ENCODE results near the gene DMPK.
"Not testable (repeated sequence)": the region's sequence is repeated elsewhere in the genome, so short reads cannot be mapped to it uniquely, and the experiment has no call there.

DMPK gene

DNA sequence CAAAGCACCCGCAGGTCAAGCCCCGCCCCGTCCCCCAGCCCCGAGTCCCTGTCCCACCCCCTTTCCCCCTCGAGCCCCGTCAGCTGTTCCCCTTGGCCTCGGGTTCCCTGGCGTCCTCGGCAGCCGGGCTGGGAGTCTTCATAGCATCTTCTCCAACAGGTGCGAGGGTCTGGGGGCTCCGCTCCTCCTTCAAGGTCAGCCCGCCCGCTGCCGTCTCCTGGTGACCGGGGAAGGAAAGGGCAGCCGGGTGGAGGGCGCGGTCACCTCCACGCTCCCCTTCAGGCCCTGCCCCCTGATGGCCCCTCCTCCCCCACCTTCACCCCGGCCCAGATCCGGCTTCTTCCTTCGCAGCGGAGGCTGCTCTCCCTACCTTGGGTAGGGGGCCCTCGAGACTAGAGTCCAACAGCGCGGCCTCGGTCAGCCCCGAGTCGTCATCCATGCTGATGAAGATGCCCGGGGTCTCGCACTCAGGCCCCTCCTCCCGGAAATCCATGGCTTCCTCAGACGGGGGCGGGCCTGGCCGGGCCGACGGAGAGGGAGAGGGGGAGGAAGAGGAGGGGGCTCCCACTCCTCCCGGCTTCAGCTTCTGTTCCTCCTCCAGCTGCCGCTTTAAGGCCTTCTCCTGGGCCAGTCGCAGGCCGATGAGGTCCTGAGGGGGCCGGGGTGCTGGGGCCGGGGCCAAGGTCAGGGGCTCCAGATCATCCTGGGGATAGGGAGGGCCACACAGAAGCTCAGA, 33.4 kb upstream of the DMPK start:
- no peak for DNase-seq (ENCODE audit: low read depth)

DNA sequence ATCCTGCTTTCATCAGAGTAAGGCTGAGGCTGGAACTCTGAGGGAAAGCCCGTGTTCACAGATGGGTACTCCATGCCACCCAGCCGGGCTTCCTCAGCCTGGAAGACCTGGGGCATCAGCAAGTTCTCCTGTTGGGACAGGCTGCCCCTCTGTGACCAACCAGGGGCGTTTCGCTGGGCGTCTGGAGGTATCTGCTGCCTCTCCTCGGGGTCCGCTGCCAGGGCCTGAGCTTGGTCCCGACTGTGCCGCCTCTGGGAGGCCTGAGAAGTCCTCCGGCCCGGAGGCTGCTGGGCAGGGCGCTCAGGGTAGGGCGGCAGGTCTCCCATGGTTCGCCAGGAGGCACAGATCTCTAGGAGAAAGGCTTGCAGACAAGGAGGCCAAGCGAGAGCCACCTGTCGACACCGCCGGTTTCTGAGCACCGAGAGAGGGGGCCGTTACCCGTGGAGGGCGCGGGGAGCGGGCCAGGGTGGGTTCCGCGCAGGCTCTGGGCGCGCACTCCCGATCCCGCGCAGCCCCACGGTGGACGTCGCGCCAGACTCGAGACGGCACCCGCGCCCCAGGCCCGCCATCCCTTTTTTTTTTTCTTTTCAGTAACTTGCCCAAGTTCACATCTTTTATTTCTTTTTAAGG, 32.7 kb upstream of the DMPK start, which contains the start of gene RSPH6A:
Gene RSPH6A, minus strand, starts transcription at position 458 of the 630 bp plus-strand sequence. Its CDS starts 132 bp downstream, at position 326.
- DNase-seq (ENCODE audit: low read depth), result no peak

DNA sequence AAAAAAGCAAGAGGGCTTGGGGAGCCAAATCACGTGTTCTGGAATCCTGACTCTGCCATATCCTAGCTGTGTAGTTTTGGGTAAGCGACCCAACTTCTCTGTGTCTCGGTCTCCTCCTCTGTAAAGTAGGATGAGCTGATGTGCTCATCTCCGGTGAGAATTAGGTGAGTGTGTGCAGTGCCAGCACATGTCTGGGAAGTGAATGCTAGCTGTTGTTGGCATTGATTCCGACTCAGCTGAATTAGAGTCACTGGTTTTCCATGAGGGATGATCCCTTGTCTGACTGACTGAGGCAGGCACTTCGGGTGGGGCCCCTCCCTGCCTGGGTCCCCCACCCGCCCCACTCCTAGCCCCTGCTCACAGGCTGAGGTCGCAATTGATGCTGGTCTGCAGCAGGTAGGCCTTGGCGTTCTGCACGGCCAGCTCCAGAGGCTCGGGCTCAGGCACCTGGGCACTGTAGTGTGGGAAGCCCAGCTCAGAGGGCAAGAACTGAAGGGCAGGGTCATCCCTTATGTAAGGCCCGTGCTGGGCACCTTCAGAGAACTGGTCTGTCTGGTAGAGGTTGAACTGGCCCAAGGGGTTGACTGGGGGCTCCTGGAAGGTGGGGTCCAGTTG, 32.0 kb upstream of the DMPK start:
- DNase-seq (ENCODE audit: low read depth), result no peak

DNA sequence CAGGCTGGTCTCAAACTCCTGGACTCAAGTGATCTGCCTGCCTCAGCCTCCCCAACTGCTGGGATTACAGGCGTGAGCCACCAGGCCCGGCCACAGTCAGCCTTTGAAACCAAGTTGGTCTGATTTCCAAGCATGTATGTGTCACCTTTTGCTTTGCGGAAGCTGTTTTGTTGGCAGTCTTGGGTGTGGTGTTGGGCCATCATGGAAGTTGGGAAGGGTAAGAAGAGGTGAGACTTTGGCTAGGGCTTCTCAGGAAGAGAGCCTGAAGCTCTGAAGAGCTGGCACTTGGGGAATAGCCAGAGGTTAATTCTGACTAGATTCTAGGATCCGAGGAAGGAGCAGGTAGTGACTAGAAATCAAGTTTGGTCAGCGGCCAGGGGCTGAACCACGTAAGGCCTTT, 30.0 kb upstream of the DMPK start:
- no peak for DNase-seq (ENCODE audit: low read depth)

DNA sequence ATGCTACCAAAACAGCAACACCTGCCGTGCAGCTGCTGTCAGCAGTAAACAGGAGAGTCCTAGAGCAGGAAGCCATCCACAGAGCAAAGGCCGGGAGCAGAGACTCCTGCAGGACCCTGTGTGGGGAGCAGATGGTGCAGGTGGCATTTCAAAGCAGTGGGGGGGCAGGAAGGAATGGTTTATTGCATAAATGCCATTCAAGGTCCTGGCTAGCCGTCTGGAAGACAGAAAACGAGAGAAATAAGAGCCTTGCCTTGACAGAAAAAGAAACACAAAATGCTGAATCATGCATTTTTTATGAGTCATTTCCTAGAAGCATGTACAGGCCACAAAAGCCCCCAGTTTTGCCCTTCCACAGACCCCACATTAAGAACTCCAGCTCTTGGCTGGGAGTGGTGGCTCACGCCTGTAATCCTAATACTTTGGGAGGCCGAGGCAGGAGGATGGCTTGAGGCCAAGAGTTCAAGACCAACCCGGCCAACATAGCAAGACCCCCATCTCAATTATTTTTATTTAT, 27.4 kb upstream of the DMPK start:
- DNase-seq (ENCODE audit: low read depth), result peak; percentile 44

DNA sequence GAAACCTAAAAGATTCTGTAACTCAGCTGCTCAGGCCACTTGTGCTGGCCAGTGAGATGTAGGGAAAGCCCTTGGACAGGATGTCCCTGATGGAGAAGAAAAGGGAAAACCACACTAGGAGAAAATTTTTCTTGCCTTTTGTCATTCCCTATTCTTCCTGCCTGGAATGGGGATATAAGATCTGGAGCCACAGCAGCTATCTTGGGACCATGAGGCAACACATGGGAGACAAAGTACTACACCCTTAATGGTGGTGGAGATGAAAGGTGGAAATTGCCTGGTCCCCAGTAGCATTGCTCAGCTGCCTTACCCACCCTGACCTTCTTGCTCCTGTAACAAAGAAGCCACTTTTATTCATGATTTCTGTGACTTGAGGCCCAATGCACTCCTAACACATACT, 23.4 kb upstream of the DMPK start:
- no peak for DNase-seq (ENCODE audit: low read depth)

DNA sequence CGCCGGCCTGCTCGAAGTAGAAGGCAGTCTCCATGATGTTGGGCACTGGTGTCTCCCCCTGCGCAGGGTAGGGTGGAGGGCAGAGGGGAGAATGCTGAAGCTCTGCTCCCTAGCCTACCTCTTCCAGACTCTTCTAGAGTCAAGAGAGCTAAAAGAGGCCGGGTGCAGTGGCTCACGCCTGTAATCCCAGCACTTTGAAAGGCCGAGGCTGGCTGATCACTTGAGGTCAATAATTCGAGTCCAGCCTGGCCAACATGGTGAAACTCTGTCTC, 22.6 kb upstream of the DMPK start:
- DNase-seq (ENCODE audit: low read depth), result no peak

DNA sequence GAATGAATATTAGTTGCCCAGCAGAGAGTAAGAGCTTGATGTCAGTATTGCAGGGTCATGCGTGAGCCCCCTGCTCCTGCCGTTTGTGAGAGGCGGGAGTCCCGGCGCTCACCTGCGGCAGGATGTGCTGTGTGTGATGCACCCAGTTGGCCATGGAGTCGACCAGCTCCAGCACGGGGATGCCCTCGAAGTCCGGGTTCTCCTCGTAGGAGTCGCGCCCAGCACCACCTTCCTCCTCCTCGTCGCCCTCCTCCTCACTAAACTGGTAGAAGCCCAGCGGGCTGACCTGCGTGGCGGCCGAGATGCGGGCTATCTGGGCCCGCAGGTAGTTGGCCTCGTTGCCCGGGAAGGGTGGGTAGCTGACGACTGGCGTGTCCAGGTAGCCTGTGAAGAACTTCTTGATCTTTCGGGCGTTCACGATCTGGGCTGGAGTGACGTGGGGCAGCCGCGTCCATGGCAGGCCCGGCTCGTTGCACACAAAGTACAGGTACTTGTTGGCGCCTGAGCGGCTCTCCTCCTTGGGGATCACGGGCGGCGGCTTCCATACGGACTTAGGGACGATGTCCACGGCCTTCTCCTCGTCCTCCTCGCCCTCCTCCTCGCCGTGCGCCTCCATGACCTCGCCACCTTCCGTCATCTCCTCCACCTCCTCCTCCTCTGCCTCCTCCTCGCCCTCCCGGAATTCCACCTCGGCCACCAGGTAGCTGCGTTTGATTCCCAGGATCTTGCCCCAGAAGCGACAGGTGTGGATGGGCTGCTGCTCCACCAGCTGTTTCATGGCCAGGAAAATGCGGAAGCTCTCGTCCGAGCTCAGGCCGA, 22.1 kb upstream of the DMPK start:
- DNase-seq (ENCODE audit: low read depth), result no peak

DNA sequence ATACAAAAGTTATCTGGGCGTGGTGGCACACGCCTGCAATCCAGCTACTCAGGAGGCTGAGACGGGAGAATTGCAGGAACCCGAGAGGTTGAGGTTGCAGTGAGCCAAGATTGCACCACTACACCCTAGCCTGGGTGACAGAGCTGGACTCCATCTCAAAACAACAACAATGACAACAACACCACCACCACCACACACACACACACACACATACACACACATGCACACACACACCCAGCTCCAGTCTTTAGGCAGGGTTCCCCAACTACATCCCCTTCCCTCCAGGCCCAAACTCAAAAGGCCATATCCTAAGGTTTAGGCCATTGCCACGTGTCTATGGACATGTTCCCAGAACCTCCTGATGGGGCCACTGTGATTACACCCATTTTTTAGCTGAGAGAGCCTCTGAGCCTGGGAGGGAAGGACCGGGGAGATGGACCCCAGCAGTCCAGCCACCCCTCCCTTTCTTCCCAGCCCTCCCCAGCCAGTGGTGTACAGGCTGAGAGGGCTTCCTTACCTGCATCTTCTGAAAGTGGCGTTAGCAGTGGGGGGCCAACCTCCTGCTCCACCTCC, 19.4 kb upstream of the DMPK start:
- no peak for DNase-seq (ENCODE audit: low read depth)

DNA sequence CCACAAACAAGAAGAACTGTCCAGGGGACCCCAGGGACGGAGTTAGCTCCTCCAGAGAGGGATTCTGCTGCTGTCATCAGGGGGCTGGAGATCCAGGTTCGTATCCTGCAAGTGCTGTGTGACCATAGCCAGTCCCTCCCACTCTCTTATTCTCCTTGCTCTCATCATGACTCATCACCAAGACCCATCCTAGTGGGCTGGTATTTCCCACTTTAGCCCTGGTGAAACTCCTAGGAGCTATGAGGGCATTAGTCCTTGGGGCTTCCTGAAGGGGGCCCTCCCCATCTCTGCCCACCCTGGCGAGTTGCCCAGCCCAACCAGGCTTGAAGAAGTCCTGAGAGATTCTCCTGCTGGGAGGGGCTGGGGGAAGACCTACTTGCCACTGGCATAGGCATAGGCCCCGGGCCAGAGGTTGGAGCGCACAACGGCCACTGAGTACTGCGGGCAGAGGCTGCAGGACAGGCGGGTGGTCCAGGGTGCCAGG, 17.8 kb upstream of the DMPK start:
- DNase-seq (ENCODE audit: low read depth), result no peak

DNA sequence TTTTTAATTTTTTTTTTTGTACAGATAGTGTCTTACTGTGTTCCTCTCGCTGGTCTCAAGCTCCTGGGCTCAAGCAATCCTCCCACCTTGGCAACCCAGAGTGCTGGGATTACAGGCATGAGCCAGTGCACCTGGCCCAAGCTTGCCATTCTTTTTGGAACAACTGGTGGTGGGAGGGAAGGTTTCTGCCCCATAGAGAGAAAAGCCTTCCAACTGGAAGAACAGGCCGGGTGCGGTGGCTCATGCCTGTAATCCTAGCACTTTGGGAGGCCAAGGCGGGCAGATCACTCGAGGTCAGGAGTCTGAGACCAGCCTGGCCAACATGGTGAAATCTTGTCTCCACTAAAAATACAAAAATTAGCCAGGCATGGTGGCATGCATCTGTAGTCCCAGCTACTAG, 17.3 kb upstream of the DMPK start:
- not testable (repeated sequence) for DNase-seq (ENCODE audit: low read depth)

DNA sequence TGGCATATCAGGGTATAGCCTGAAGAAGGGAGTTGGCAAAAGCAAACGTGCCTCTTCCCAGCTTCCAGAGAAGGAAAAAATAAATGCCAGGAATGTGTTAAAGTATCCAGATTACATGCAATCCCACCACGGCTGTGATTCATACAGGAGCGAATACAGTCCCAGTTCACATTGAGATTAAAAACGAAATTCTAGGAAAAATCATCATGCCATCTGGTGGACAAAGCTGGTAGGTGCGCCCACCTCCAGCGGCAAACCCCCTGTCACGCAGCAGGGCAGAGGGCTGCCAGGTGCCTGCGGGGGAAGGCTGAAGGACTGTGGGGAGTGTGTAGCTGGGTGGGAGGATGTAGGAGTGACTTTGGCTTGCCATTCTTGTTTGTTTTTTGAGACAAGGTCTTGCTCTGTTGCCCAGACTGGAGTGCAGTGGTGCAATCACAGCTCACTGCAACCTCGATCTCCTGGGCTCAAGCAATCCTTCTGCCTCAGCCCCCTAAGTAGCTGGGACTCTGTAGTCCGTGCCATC, 16.8 kb upstream of the DMPK start:
- peak; percentile 32 for DNase-seq (ENCODE audit: low read depth)

DNA sequence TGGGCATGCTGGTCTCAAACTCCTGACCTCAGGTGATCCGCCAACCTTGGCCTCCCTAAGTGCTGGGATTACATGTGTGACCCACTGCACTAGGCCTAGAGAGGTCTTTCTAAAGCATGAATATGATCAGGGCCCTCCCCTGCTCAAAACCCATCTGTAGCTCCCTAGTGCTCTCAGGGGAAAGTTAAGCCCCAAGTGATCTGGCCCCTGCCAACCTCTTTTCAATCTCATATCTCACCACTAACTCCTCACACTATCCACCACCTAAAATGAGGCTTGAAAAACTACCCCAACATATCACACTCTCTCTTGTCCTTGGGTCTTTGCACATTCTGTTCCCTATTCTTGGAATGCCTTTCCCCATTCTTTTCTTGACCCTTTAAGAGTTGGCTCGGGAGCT, 12.3 kb upstream of the DMPK start:
- DNase-seq (ENCODE audit: low read depth), result no peak

DNA sequence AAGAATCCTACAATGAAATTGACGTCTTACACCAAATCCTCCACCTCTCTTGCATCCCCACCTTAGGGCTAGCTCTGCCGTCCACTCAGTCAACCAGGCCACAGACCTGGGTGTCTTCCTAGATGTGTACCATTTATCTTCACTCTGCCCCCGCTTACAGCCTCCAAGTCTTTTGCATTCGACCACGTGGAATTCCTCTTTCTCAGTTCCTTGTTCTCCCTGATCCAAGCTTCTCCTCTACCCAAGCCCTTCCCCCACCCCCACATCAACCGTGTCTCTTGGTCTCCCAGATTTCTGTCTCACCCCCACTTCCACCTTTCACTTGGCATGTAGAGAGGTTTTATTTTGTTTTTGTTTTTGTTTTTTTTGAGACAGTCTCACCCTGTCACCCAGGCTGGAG, 11.6 kb upstream of the DMPK start:
- no peak for DNase-seq (ENCODE audit: low read depth)

DNA sequence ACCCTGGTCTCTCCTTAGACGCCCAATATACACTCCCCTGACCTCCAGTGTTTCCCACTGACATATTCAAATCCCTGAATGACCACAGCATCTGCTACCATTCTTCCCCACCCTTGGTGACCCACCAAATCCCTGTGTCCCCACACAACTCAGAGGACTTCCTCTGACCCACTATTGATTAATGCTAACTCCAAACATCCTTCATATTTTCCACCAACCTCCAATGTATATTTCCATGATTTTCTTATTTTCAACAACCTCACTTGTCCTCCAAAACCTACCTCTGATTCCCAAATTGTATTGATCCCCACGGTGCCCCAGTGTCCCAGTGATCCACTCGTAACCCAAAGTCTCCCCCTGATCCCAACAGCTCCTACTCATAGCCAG, 10.9 kb upstream of the DMPK start:
- DNase-seq (ENCODE audit: low read depth), result no peak

DNA sequence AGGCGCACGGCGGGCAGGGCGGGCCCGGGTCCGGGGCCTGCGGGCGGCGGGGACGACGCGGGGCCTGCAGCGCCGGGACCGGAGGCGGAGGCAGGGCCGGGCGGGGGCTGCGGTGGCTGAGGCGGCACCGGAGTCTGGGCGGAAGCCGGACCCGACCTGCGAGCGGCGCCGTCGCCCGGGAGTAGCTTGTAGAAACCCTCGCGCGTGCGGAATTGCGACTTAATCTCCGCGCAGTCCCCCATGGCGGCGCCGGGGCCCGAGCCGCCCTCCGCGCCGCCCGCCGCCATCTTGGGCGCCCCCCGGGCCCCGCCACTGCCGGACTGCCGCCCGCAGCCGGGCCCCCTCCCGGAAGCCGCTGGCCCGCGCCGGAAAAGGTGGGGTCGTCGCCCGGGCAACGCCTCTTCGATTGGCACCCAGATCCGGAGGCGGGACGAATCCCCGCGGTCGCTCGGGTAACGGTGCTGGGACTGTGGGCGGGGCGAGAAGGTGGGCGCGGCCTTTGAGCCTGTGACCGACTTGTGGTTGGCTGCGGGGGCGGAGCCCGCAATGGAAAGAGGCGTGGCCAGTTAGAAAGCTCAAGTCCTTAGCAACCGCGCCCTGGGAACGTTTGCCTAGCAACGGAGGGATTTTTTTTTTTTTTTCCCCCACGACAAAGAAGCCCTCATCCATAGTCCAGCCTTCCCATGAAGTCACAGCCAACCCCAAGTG, 10.3 kb upstream of the DMPK start, which contains the start of gene DMWD:
Gene DMWD, minus strand, starts transcription at position 376 of the 708 bp plus-strand sequence. Its CDS starts 89 bp downstream, at position 287.
- DNase-seq (ENCODE audit: low read depth), result peak; percentile 93

DNA sequence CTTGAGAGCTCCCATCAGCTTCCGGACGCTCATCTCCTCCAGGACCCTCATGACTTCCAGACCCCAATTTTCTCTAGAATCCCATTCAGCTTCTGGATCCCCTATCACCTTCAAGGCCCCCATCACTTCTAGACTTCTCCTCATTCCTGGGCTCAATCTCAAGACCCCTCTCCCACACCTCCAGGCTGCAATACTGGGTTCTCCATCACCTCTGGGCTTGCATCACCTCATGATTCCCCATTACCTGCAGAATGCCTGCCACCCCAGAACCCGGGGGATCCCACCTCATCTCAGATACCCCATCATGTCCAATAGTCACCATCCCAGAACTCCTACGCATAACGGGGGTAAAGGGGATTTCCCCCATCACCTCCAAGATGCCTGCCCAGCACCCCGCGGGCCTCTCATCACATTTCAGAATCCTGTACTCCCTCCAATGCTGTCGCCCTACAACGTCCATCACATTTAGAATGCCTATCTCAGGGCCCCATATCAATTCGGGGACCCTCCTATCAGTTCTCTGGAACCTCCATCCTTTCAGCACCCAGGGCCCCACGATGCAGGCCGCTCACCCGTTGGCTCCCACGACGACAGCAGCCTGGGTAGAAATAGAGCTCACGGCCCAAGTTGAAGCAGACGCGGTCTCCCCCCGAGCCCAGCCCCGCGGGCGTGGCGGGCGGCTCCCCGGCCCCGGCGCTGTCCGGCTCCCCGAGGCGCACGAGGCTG, 9.6 kb upstream of the DMPK start:
- DNase-seq (ENCODE audit: low read depth), result no peak

DNA sequence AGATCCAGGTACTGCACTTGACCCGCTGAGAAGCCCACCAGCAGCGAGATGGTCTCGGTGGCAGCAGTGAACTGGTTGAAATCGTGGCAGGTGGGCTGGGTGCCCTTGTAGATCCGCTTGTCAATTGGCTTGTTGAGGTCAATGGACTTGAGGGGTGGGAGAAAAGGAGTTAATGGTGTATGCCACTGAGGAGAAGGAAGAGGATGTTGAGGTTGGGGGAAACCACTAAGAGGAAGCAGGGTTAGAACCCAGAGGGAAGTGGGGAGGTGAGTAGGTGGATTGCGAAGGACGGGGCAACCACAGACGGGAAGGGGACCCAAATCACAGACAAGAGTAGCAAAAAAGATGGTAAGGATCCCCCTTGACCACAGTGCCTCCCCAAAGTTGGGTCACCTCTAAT, 8.7 kb upstream of the DMPK start:
- DNase-seq (ENCODE audit: low read depth), result no peak

DNA sequence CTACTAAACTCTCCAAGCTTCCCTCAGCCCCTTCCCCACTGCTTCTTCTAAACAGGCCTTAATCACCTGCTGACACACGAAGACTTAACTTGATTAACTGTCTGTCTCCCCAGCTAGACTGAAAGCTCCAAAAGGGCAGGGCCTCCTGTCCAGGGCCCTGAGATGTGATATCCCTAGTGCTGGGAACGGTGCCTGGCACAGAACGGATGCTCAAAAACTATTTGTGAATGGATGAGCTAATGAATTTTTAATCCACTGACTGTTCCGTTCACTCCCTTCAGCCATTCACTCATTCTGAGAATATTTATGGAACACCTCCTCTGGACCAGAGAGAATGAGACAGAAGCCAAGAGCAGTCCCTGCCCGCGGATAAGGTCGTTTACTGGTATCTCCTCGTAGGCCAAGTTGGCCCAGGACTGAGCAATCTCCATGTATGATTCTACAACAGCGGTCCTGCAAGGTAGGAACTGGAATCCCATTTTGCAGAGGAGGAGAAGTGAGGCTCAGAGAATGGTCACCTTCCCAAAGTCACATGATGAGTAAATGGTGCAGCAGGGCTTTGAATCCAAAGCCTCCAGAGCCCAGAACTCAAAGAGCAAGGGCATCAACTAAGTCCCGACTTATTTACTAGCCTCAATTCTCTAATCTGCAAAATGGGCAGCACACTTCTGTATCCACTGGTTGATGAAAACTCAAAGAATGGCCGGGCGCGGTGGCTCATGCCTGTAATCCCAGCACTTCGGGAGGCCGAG, 6.9 kb upstream of the DMPK start:
- DNase-seq (ENCODE audit: low read depth), result no peak

DNA sequence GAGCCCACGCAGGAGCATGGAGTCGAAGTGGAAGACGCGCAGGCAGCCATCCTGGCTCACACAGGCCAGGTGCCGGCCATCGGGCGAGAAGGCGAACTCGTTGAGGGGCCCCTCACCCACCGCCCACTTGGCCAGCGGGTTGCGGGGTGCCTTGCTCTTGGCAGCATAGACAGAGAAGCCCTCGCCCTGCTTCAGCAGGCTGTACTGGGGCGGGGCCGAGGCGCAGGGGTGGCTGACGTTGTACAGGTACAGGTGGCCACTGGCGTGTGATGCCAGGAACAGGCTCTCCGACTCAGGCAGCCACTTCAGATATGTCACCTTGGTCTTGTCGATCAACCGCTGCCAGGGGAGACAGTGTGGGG, 4.2 kb upstream of the DMPK start:
- no peak for DNase-seq (ENCODE audit: low read depth)

Data from non-pigmented ciliary epithelial cell (primary cell).